DMS53 treated with DMSO at 0.1 percent for 48 hours (cell line): Measurements from ENCODE around the gene CNIH1.
"Not testable (repeated sequence)": the region's sequence is repeated elsewhere in the genome, so short reads cannot be mapped to it uniquely, and the experiment has no call there.

Experiments used
- DNase-seq: peaks from one replicate; lab custom pipeline; 2025; ENCODE audit not compliant: unreplicated experiment; lab: John Stamatoyannopoulos, UW

The CNIH1 gene

DNA sequence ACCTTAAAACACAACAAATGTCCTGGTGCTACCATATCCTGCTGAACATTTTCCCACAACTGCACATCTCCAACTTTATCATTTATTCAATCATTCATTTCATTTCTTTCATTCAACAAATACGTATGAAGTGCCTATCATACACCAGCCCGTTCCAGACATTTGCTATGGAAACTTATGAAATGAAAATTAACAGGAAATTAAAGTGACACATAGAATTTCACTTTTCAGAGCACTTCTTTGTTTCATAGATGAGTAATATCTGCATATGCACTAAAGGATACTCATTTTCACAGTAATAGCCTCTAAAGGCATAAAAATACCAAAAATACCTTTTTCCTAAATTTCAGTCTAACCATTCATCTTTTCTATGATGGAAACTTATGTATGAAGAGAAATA is 12.6 kb downstream of the CNIH1 start:
- DNase-seq: no peak

DNA sequence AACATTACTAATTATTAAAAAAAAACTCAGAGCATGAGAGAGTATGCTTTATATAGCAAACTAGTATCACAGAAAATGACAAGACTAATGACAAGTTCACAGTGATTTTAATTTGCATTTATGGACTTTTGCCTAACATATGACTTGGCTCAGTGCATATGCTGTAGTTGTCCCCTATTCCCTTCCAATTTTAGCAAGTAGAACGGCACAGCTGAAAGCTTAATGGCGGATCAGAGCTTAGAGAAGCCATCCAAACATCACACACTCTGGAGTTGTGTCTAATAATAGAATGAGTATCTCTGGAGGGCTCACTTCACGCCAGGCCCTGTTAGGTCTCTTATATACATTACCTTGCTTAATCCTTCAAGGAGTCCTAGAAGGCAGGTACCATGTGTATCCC is 13.3 kb downstream of the CNIH1 start:
- no peak for DNase-seq

GRCh38 chr14:54425537-54426274 is 15.5 kb downstream of the CNIH1 start:
- DNase-seq: no peak

DNA sequence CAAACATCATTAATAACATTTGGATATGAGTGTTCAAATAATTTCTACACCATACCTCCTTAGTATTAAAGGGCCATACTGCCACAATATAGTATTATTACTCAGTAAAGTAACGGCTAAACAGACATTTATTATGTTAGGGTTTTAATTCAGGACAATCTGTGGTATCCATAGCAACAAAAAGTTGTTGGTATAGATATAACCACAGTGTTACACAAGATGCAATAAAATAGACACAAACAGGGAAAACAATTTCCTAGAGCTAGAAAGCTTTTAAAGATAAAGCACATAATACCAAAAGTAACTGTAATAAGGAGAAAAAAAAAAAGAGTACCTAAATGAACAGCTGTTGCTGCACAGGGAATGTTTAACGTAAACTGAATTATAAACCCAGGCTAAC is 16.1 kb downstream of the CNIH1 start:
- DNase-seq: no peak

GRCh38 chr14:54424479-54424901 is 16.7 kb downstream of the CNIH1 start:
- no peak for DNase-seq

GRCh38 chr14:54423991-54424390 is 17.2 kb downstream of the CNIH1 start:
- DNase-seq: no peak

GRCh38 chr14:54420478-54421142 is 20.6 kb downstream of the CNIH1 start:
- DNase-seq: peak; percentile 8

DNA sequence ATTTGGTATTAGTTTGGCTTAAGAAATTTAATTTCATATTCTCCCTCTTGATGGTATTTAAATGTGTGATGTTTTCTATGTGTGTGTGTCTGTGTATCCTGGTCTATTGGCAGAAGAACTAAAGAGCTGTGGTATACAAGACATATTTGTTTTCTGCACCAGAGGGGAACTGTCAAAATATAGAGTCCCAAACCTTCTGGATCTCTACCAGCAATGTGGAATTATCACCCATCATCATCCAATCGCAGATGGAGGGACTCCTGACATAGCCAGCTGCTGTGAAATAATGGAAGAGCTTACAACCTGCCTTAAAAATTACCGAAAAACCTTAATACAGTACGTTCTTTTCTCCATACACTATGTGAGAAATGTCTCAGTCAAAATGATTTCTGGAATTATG is 29.8 kb downstream of the CNIH1 start:
- DNase-seq: no peak

DNA sequence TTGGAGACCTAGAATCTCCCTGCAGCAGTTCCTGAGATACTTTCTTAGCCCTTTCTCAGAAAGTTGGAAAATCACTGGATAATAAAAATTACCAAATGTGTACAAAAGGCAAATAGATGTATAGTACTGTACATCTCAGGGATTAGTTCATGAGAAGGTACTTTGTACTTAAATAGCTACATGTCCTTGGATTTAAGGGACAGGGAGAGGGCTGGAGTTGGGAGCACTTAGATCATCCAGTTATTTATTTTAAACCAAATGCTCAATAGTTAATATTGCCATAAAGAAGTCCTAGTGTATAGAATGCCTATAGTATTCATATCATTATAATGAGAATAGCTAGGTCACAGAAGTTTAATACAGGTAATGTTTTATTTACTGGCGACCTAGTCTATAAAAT is 31.0 kb downstream of the CNIH1 start:
- DNase-seq: no peak

DNA sequence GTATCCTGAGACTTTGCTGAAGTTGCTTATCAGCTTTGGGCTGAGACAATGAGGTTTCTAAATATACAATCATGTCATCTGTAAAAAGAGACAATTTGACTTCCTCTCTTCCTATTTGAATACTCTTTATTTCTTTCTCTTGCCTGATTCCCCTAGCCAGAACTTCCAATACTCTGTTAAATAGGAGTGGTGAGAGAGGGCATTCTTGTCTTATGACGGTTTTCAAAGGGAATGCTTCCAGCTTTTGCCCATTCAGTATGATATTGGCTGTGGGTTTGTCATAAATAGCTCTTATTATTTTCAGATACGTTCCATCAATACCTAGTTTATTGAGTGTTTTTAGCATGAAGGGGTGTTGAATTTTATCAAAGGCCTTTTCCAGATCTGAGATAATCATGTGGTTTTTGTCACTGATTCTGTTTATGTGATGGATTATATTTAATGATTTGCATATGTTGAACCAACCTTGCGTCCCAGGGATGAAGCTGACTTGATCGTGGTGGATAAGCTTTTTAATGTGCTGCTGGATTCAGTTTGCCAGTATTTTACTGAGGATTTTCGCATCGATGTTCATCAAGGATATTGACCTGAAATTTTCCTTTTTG is 37.7 kb downstream of the CNIH1 start:
- not testable (repeated sequence) for DNase-seq

GRCh38 chr14:54399560-54399959 is 41.6 kb downstream of the CNIH1 start:
- DNase-seq: no peak

GRCh38 chr14:54396493-54397335 is 44.5 kb downstream of the CNIH1 start, which contains the start of gene CDKN3:
Gene CDKN3, plus strand, starts transcription at chr14:54397007. Its CDS starts 62 bp downstream, at chr14:54397069.
- DNase-seq: peak; percentile 98

DNA sequence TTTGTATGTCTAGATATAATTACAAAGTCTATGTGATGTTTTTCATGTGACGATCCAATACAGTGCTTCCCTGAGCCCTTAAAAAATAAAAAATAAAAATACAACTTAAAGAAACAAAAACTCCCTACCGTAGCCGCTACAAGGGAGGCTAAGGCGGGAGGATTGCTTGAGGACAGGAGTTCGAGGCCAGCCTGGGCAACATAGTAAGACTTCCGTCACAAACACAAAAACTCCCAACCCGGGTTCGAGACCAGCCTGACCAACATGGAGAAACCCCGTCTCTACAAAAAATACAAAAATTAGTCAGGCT is 45.0 kb downstream of the CNIH1 start:
- no peak for DNase-seq

GRCh38 chr14:54395716-54396115 is 45.5 kb downstream of the CNIH1 start:
- no peak for DNase-seq

DNA sequence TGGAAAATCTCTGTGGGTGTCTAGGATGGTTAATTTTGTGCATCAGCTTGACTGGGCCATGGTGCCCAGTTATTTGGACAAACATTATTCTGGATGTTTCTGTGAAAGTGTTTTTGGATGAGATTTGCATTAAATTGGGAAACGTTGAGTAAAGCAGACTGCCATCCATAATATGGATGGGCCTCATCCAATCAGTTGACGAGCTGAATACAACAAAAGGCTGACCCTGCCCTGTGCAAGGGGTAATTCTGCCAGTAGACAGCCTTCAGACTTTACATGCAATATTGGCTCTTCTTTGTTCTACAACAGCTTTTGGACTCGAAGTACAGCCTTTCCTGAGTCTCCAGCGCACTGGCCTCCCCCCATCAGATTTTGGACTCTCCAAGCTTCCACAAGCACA is 45.9 kb downstream of the CNIH1 start:
- no peak for DNase-seq

DNA sequence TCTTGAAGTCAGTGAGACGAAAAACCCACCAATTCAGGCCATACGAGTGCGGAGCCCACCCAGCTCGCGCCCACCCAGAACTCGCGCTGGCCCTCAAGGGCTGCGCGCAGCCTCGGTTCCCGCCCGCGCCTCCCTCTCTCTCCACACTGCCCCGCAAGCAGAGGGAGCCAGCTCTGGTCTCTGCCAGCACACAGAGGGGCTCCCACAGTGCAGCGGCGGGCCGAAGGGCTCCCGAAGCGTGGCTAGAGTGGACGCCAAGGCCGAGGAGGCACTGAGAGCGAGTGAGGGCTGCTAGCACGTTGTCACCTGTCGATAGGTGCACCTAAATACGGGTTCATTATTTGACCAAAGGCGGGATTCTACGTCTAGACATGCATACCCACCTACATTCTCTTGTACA is 46.6 kb downstream of the CNIH1 start:
- no peak for DNase-seq

DNA sequence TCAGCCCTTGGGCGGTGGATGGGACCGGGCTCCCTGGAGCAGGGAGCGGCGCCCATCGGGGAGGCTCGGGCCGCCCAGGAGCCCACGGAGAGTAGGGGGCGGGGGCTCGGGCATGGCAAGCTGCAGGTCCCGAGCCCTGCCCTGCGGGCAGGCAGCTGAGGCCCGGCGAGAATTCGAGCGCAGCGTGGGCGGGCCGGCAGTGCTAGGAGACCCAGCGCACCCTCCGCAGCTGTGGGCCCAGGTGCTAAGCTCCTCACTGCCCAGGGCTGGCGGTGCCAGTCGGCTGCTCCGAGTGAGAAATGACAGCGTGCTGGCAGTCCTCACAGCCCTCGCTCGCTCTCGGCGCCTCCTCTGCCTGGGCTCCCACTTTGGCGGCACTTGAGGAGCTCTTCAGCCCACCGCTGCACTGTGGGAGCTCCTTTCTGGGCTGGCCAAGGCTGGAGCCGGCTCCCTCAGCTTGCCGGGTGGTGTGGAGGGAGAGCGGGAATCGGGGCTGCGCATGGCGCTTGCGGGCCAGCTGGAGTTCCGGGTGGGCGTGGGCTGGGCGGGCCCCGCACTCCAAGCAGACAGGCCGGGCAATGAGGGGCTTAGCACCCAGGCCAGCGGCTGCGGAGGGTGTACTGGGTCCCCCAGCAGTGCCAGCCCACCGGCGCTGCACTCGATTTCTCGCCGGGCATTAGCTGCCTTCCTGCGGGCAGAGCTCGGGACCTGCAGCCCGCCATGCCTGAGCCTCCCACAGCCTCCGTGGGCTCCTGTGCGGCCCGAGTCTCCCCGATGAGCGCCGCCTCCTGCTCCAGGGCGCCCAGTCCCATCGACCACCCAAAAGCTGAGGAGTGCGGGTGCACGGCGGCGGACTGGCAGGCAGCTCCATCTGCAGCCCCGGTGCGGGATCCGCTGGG is 47.9 kb downstream of the CNIH1 start:
- not testable (repeated sequence) for DNase-seq

DNA sequence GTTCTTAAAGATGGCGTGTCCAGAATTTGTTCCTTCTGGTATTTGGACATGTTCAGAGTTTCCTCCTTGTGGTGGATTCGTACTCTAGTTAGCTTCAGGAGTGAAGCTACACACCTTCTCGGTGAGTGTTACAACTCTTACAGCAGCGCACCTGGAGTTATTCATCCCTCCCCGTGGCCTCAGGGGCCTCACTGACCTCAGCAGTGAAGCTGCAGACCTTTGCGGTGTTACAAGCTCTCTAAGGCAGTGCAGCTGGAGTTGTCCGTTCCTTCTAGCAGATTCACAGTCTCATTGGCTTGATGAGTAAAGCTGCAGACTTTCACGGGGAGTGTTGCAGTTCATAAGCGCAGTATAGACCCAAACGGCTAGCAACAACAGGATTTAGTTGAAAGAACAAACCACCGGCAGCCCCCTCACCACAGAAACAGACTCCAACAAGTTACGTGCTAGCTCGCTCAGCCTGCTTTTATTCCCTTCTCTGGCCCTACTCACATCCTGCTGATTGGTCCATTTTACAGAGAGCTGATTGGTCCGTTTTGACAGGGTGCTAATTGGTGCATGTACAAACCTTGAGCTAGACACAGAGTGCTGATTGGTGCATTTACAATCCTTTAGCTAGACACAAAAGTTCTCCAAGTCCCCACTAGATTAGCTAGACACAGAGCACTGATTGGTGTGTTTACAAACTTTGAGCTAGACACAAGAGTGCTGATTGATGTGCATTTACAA is 48.9 kb downstream of the CNIH1 start:
- no peak for DNase-seq

DNA sequence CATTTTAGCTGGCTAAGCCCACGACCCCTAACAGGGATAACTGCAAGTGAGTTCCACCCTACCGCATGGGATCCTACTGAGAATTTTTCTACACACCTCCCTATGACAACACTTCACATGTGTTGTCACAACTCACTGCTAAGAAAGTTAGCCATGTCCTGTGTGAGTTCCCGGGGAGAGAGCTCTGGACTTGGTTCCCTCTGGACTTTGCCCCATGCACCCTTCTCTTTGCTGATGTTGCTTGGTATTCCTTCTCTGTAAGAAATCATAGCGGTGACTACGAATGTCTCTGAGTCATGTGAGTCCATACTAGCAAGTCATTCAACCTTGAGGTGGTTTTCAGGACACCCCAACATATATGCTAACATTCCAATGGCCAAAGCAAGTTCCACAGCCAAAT is 53.8 kb downstream of the CNIH1 start:
- no peak for DNase-seq

- no peak for DNase-seq
These were observed 55.6 kb downstream of the CNIH1 start for GRCh38 chr14:54385556-54385955.
